Cerebellar cortex (tissue), 1 donor: Measurements from ENCODE around the gene MARVELD1.
A peak's percentile ranks its signal among the peaks of the same experiment; 100 is the strongest.

Source experiments
- DNase-seq: peaks from one replicate; pipeline ENCODE4 v3.0.0-alpha.2; 2015; ENCODE audit warnings: low spot score

The MARVELD1 gene

GRCh38 chr10:97721871-97722780 lies 8.6 kb downstream of the MARVELD1 start:
- no peak for DNase-seq

- DNase-seq, result no peak
Measured at GRCh38 chr10:97723001-97723400, 9.5 kb downstream of the MARVELD1 start.

GRCh38 chr10:97724341-97724941 lies 10.9 kb downstream of the MARVELD1 start:
- no peak for DNase-seq

- no peak for DNase-seq
Measured at GRCh38 chr10:97726636-97727178, 13.2 kb downstream of the MARVELD1 start.

- no peak for DNase-seq
Measured at GRCh38 chr10:97729014-97729413, 15.5 kb downstream of the MARVELD1 start.

- DNase-seq, result peak; percentile 91
Measured at GRCh38 chr10:97731346-97732051, 18.0 kb downstream of the MARVELD1 start.

- no peak for DNase-seq
Measured at GRCh38 chr10:97732052-97732359, 18.5 kb downstream of the MARVELD1 start.

GRCh38 chr10:97733256-97733655 lies 19.7 kb downstream of the MARVELD1 start:
- DNase-seq, result no peak

- no peak for DNase-seq
Measured at GRCh38 chr10:97734021-97734420, 20.5 kb downstream of the MARVELD1 start.

- DNase-seq, result no peak
Measured at GRCh38 chr10:97736403-97736901, 22.9 kb downstream of the MARVELD1 start.

- DNase-seq, result peak; percentile 91
Measured at GRCh38 chr10:97736902-97737769, 23.6 kb downstream of the MARVELD1 start, which contains the start of gene ZFYVE27. TSS of gene ZFYVE27 (plus strand) at chr10:97737128. CDS start at chr10:97738478, 1,350 bp downstream.

GRCh38 chr10:97737770-97738265 lies 24.3 kb downstream of the MARVELD1 start:
- DNase-seq, result no peak

GRCh38 chr10:97738616-97739015 lies 25.1 kb downstream of the MARVELD1 start:
- DNase-seq, result no peak

- DNase-seq, result no peak
Measured at GRCh38 chr10:97740613-97741012, 27.1 kb downstream of the MARVELD1 start.

- no peak for DNase-seq
Measured at GRCh38 chr10:97743169-97743943, 29.8 kb downstream of the MARVELD1 start.

- DNase-seq, result no peak
Measured at GRCh38 chr10:97744405-97745035, 31.0 kb downstream of the MARVELD1 start.

- DNase-seq, result no peak
Measured at GRCh38 chr10:97747573-97747972, 34.0 kb downstream of the MARVELD1 start.

- DNase-seq, result no peak
Measured at GRCh38 chr10:97748116-97748515, 34.6 kb downstream of the MARVELD1 start.

GRCh38 chr10:97752956-97753355 lies 39.4 kb downstream of the MARVELD1 start:
- no peak for DNase-seq

- DNase-seq, result no peak
Measured at GRCh38 chr10:97754726-97755125, 41.2 kb downstream of the MARVELD1 start.
